HG03135 (cell line): Measurements from ENCODE around the gene NUDT3.
"Not testable (repeated sequence)": the region's sequence is repeated elsewhere in the genome, so short reads cannot be mapped to it uniquely, and the experiment has no call there.

ENCODE experiments used
- ATAC-seq: cut with Tn5 transposase; IDR thresholded peaks from one replicate; pipeline ENCODE4 v1.9.1; 2021; ENCODE audit warnings: mild to moderate bottlenecking, moderate library complexity; ENCODE audit not compliant: unreplicated experiment

NUDT3 gene

DNA sequence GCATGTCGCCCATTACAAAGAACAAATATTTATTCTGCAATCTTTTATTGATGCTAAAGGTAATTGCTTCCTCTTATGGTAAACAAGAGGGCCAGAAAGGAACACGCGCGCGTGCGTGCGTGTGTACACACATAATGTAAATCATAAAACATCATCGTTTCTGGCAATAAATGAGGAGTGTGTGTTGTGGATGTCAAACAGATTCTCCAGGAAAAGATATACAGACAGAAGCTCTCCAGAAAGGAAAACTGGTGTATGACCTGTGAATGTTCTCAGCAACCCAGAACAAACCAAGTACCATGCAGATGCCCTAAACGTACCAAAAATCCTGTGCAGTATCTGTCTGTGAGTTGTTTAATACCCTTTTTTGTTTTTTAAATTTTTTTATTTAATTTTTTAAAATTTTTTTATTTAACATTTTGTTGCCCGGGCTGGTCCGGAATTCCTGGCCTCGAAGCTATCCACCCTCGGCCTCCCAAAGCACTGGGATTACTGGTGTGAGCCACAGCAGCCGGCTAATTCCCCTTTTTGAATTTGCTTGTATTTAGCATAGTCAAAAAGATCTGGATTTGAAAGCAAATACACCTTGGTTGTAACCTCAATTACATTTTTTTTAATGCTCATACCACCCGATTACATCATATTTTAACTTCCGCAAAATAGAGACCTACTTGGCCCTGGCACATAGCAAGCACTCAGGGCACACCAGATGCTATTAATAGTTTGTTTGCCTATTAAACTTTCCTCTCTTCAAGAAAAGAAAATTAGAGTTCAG is 909 bp upstream of the NUDT3 start:
- ATAC-seq, result no peak

GRCh38 chr6:34391786-34392496 is 528 bp downstream of the NUDT3 start:
- ATAC-seq, result peak; percentile 41

GRCh38 chr6:34391473-34391785 is 1.0 kb downstream of the NUDT3 start:
- no peak for ATAC-seq

DNA sequence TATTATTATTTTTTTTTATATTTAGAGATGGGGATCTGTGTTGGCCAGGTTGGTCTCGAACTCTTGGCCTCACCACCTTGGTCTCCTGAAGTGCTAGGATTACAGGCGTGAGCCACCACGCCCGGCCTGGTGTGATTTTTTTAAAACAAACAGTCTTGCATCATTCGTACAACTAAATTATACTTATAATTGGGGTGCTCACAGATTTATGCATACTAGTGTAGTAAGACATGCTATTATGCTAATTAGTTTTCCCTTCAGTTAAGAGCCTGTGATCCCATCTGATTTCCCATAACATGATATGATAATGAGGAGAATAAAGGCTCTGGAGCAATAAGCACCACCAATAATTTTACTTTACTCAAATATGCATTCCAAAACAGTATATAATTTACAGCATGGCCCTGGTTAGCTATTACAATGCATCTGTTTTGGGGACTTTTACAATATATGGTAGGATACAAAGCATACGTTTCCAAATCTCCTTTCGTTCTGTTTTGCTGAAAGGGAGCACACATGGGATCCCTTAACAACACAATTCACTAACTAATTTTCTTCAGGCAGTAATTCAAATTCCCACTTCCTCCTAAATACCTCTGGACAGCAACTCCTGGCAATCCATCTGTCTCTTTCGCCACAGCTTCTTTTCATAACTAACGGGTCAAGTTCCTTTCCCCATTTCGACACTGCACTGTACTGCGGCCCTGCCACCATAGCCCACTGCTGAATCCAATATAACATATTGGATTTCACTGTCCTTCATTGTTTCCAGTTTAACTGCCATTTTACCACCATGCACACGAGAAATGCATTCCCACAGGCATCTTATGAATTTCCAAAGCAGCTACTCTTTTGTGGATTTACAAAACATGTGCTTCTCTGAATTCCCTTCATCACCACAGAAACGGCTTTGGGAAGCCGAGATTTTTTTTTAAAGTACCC is 1.7 kb downstream of the NUDT3 start:
- no peak for ATAC-seq

DNA sequence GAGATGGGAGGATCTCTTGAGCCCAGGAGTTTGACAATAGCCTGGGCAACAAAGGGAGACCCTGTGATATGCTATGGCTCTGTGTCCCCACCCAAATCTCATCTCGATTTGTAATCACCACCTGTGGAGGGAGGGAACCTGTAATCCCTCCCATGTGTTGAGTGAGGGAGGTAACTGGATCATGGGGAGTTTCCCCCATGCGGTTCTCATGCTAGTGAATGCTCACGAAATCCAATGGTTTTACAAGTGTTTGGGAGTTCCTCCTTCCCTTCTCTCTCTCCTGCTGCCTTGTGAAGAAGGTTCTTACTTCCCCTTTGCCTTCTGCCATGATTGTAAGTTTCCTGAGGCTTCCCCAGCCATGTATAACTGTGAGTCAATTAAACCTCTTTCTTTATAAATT is 3.4 kb downstream of the NUDT3 start:
- no peak for ATAC-seq

DNA sequence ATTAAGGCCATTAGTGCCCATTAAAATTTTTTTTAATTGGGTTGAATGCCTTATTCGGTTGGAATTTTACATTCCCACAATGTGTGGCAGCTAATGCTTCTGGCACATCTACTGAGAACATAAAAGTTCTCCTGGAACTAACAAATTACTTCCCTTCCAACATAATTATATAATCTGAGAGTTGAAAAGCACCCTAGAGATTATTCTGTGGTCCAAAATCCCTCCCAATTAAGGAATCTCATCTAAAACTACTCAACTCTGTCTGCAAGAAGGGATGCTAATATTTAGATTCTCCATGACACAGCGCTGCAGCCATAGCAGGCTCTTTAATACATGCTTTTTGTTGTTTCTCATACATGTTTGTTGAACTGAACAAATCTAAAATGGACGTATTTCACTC is 4.0 kb downstream of the NUDT3 start:
- no peak for ATAC-seq

DNA sequence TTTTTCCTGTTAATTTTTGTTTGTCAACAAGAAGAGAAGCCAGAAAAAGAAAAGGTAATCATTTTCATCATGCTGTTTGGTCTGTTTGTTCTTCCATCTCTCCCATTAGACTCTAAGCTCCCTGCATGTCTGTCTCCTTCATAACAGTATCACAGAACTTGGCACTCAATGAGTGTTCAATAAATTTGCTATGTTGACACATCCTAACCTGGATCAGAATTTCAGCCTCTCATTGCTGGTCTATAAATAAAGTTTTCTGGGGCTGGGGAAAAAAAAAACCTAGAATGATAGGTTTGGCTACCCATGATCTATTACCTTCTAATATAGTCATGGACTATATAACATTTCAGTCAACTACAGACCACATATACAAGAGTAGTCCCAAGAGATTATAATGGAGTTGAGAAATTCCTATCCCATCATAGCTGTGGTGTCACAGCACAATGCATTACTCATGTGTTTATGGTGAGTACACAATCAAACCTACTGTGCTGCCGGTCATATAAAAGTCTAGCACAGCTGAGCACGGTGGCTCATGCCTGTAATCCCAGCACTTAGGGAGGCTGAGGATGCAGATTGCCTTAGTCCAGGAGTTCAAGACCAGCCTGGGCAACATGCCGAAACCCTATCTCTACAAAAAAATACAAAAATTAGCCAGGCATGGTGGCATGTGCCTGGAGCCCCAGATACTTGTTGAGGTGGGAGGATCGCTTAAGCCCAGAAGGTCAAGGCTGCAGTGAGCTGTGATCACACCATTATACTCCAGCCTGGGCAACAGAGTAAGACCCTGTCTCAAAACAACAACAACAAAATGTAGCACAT is 5.9 kb downstream of the NUDT3 start:
- ATAC-seq, result no peak

DNA sequence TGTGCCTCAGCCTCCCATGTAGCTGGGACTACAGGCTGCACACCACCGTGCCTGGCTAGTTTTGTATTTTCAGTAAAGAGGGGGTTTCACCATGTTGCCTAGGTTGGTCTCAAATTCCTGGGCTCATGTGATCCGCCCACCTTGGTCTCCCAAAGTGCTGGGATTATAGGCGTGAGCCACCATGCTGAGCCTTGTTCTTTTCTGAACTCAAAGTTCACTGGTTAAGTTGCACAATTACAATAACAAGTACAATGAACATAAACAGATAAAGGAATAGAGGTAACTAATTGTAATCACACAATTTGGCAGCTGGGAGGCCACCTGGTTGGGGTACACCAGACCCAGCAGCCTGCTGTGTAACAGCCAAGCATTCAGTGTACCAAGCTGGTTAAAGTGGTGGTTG is 6.7 kb downstream of the NUDT3 start:
- ATAC-seq, result no peak

- no peak for ATAC-seq
Measured at GRCh38 chr6:34384321-34385153, 7.9 kb downstream of the NUDT3 start.

DNA sequence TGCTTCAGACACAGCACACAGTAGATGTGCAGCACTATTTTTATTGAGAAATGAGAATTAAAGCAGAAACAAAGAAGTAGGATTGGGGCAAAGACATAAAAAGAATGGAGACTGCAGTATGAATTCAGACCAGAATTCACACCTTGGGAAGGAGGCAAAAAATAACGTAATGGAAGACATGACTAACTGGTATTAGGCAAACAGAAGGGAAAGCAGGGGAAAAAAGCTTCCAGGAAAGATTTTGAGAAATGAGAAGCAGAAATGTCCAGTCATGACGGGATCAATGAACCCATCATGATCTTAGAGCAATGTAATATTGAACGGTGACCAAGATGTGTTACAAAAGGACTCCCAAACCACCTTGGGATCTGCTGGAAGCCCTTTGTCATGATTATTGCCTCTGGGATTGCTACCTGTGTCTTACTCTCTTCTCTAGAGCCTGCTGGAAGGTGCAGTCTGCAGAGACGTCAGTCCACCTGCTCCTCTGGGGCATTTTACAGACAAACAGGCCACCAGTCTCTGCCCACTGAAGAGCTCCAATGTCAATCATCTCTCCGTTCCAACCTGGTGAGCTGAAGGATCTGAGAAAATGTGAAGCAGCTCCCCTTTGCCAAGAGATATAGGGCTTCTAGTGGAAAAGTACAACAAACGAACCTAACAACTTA is 8.7 kb downstream of the NUDT3 start:
- no peak for ATAC-seq

DNA sequence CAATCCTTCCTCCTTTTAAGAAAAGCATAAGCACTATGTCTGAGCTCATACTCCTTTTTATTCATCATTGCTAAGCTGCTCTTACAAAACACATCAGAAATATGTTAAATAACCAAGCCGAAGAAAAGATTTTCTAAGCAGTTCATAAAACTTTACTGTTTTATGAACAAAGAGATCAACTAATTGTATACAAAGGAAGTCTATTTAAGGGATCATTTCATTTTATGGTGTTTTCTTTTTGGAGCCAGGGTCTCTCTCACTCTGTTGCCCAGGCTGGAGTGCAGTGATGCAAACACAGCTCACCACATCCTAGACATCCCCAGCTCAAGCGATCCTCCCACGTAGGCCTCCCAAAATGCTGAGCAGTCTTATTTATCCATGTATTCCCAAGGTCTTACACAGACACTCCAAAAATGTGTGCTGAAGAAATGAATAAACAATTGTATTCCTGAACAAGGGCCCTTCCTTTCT is 9.3 kb downstream of the NUDT3 start:
- no peak for ATAC-seq

DNA sequence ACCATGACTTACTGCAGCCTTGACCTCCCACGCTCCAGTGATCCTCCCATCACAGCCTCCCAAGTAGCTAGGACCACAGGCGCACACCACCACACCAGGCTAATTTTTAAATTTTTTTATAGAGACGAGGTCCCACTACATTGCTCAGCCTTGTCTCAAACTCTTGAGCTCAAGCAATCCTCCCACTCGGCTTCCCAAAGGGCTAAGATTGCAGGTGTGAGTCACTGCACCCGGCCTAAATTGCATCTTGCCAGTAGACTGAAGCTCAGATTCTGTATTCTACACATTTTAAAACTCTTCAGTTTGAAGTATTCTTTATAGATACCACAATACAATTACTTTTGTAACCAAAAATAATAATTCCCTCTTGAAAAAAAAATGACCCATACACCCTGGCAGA is 11.4 kb downstream of the NUDT3 start:
- ATAC-seq, result no peak

- ATAC-seq, result no peak
Measured at GRCh38 chr6:34378470-34378869, 14.0 kb downstream of the NUDT3 start.

- no peak for ATAC-seq
Measured at GRCh38 chr6:34377984-34378383, 14.5 kb downstream of the NUDT3 start.

- not testable (repeated sequence) for ATAC-seq
Measured at GRCh38 chr6:34377571-34377970, 14.9 kb downstream of the NUDT3 start.

DNA sequence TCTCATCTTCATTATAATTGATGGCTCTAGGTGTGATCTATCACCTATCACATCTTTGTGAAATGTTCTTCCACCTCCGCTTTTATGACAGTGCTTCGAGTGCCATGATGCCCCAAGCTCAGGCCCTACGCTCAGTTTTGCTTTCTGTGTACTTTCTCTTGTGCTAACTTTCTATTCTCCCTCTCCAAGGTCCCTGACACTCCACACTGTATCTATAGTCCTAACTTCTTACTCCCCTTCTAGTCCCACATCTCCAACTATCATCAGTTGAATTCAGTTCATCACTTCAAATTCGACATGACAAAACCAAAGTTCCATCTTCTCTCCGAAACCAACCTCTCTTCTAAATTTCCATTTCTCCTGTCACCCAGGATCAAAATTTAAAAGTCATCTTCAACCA is 16.6 kb downstream of the NUDT3 start:
- ATAC-seq, result no peak

- ATAC-seq, result no peak
Measured at GRCh38 chr6:34374508-34374907, 18.0 kb downstream of the NUDT3 start.

DNA sequence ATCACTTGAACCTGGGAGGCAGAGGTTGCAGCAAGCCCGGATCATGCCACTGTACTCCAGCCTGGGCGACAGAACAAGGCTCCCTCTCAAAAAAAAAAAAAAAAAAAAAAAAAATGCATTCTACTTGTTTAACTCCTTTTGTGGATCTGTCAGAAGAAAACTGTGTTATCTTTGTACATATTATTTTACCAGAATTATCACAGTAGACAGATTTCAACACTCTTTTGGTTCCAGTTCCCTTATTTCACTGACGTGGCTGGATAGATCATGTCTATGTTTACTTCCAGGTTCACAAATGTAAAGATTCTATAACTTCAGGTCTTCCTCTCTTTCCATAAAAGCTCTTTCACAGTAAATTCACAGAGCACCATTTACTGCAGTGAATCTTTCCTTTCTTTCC is 18.4 kb downstream of the NUDT3 start:
- no peak for ATAC-seq

DNA sequence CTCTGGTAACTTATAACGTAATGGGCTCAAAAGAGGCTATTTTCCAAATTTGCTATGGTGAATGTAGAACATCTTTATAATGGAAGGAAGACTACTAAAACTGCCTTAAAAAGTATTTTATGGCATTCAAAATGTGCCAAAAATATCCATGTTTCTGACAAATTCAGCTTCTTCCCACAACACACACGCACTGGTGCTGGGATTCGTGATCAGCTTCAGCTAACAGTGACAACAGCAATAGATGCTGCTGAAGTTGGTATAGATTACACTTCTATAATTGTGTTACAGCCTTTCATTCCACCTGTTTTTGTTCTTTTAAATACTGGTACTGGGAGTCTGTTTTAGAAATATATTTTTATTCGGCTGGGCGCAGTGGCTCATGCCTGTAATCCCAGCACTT is 19.0 kb downstream of the NUDT3 start:
- ATAC-seq, result no peak
